SU-DHL-6 (cell line): ENCODE results near the gene PTPRK.

Experiments
- EZH2phosphoT487 ChIP-seq: fragments of 200-600 bp; sonication (generic), shearing (Covaris generic); conservative IDR thresholded peaks from 2 replicates; pipeline ENCODE4 v1.6.1; 2018; ENCODE audit warnings: mild to moderate bottlenecking, antibody characterized with exemption, low read length, moderate library complexity, mixed read lengths
- TF ChIP-seq, protein P1 (sequence below): fragments of 200-600 bp; sonication (generic); IDR thresholded peaks from one replicate; pipeline ENCODE4 v1.5.1; 2017; ENCODE audit warnings: antibody characterized with exemption, mild to moderate bottlenecking, low read length, moderate library complexity; ENCODE audit not compliant: insufficient read depth, poor library complexity, severe bottlenecking

DNA sequence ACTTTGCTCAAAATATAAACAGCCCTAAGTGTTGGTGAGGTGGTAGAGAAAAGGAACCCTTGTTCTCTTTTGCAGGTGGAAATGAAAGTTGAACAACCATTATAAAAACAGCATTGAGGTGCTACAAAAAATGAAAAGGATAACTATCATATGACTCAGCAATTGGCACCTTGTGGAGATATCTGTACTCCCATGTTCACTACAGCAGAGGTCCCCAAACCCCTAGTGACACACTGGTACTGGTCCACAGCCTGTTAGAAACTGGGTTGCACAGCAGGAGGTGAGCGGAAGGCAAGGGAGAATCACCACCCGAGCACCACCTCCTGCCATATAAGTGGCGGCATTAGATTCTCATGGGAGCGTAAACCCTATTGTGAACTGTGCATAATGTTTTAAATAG lies 352.2 kb downstream of the PTPRK start:
- TF ChIP-seq, protein P1, sequence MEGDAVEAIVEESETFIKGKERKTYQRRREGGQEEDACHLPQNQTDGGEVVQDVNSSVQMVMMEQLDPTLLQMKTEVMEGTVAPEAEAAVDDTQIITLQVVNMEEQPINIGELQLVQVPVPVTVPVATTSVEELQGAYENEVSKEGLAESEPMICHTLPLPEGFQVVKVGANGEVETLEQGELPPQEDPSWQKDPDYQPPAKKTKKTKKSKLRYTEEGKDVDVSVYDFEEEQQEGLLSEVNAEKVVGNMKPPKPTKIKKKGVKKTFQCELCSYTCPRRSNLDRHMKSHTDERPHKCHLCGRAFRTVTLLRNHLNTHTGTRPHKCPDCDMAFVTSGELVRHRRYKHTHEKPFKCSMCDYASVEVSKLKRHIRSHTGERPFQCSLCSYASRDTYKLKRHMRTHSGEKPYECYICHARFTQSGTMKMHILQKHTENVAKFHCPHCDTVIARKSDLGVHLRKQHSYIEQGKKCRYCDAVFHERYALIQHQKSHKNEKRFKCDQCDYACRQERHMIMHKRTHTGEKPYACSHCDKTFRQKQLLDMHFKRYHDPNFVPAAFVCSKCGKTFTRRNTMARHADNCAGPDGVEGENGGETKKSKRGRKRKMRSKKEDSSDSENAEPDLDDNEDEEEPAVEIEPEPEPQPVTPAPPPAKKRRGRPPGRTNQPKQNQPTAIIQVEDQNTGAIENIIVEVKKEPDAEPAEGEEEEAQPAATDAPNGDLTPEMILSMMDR = no peak
- no peak for TF ChIP-seq EZH2phosphoT487
